ENCODE measurements around the gene FCER1G.
A peak's percentile ranks its signal among the peaks of the same experiment; 100 is the strongest.

The FCER1G gene

DNA sequence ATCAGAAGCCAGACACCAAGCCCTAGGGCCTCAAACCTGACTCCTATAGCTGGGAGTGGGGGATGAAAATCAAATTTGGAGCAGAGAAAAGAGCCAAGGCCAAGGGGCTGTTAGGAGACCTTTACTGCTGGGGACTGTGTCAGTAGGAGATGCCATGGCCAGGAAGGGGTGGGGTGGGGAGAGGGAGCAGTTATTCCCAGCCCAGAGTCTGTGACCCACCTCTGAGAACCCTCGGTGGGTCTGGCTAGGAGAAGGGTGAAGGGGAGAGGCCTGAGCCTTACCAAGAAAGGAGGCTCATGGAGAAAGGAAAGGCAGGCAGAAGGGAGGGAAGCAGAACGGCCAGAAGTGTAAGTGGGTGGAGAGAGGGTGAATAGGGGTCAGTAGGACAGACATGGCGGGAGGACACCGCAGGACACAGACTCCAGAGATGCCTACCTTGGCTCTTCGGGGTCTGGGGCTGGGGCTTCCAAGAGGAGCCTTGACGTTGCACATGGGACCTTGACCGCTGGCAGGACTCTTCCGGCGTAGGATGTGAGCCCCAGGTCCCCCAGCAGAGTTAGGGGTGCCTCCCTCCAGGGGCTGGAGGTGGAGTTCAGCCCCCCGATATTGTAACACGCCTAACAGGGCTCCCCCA lies 17.4 kb upstream of the FCER1G start:
- peaks cover 27% of the 10 kb centered on the region for H3K79me2 ChIP-seq (ENCODE audit: control insufficient read depth, insufficient read depth, low read length, unreplicated experiment)
- no peaks in the 10 kb centered on the region for H3K27me3 ChIP-seq (ENCODE audit: insufficient read depth, low read length)
- peak overlapping the region; percentile 87 for H3K4me3 ChIP-seq (ENCODE audit: low read depth, low read length)
- no peaks in the 10 kb centered on the region; the same call in 1 of the 2 replicates for H3K36me3 ChIP-seq (ENCODE audit: insufficient read depth, low read length)
- H3K4me1 ChIP-seq (ENCODE audit: control insufficient read depth, insufficient read depth, low read length, unreplicated experiment): peaks cover 71% of the 10 kb centered on the region
- peak overlapping the region; percentile 99 for H3K27ac ChIP-seq (ENCODE audit: low read depth, low read length)
- peak overlapping the region; percentile 71 for H2AFZ ChIP-seq (ENCODE audit: low read length, unreplicated experiment)

DNA sequence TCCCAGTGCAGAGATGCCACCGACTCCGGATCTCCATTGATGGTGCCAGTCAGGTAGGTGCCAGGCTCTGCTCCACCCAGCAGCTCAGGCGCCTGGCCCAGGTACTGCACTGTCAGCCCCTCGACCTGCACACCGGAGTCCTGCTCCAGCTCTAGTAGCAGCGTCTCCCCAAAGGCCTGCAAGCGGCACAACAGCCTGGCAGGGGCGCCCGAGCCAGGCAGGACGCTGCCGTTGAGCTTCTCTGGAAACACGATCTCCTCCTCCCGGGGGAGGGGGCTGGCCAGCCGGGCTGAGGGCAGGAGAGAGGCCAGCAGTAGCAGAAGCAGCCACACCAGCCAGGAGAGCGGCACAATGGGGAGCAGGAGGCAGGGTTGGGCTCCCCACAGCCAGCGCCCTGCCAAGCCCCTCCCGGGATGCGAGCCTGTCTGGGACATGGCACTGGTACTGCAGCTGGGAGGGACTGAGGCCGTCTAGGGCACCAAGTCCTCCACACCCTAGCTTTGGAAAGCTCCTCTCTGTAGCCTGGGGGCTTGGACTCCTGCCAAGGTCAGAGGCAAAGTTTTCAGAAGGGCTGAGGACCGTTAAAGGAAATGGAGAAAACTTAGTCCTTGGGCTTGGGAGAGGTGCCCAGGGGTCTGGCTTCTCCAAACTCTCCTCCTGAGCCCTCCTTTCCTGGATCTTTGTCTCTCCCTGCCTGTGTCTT lies 16.8 kb upstream of the FCER1G start:
- Histone ChIP-seq H3K4me1 (ENCODE audit: control insufficient read depth, insufficient read depth, low read length, unreplicated experiment) (peaks cover 75% of the 10 kb centered on the region), H2AFZ (ENCODE audit: low read length, unreplicated experiment) (no peak overlapping the region), H3K4me3 (ENCODE audit: low read depth, low read length) (peak overlapping the region; percentile 87), H3K79me2 (ENCODE audit: control insufficient read depth, insufficient read depth, low read length, unreplicated experiment) (peaks cover 34% of the 10 kb centered on the region), H3K27ac (ENCODE audit: low read depth, low read length) (peak overlapping the region; percentile 99), H3K27me3 (ENCODE audit: insufficient read depth, low read length) (no peaks in the 10 kb centered on the region), H3K36me3 (ENCODE audit: insufficient read depth, low read length) (no peaks in the 10 kb centered on the region; the same call in 1 of the 2 replicates)

DNA sequence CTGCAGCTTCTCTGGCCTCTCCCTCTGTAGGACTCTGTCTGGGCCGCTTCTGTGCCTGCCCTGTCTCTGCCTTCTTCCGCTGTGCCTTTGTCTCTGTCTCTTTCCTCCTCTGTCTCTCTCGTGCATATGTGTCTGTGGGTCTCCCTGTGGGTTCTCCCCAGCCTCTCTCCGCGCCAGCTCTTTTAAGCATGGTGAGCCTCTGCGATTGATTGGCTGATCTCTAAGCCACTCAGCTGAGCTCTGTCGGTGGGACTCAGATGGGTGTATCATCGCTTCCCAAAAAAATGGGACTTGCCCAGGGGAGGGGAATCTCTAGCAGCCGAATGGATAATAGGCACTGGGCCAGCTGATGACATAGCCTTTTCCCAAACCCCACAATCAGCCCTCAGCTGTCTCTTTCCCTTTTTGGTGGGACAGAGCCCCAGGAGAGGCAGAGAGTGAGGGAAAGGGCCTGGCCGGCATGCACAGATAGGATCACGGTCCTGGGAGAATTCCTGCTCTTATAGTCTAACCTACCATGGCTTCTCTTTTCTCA lies 16.1 kb upstream of the FCER1G start, which contains the start of gene ADAMTS4:
Gene ADAMTS4, minus strand, starts transcription at position 158 of the 535 bp plus-strand sequence. CDS start 427 bp downstream, outside the sequence.
- H2AFZ ChIP-seq (ENCODE audit: low read length, unreplicated experiment): peak within 1 kb of the TSS; percentile 63
- peak within 1 kb of the TSS; percentile 87 for H3K4me3 ChIP-seq (ENCODE audit: low read depth, low read length)
- H3K27ac ChIP-seq (ENCODE audit: low read depth, low read length): peak within 1 kb of the TSS; percentile 99
- peaks cover 75% of the 10 kb centered on the region for H3K4me1 ChIP-seq (ENCODE audit: control insufficient read depth, insufficient read depth, low read length, unreplicated experiment)
- no peaks in the 10 kb centered on the region for H3K27me3 ChIP-seq (ENCODE audit: insufficient read depth, low read length)
- peaks cover 40% of the 10 kb centered on the region for H3K79me2 ChIP-seq (ENCODE audit: control insufficient read depth, insufficient read depth, low read length, unreplicated experiment)
- H3K36me3 ChIP-seq (ENCODE audit: insufficient read depth, low read length): peaks cover 6% of the 10 kb centered on the region; the same call in 1 of the 2 replicates

DNA sequence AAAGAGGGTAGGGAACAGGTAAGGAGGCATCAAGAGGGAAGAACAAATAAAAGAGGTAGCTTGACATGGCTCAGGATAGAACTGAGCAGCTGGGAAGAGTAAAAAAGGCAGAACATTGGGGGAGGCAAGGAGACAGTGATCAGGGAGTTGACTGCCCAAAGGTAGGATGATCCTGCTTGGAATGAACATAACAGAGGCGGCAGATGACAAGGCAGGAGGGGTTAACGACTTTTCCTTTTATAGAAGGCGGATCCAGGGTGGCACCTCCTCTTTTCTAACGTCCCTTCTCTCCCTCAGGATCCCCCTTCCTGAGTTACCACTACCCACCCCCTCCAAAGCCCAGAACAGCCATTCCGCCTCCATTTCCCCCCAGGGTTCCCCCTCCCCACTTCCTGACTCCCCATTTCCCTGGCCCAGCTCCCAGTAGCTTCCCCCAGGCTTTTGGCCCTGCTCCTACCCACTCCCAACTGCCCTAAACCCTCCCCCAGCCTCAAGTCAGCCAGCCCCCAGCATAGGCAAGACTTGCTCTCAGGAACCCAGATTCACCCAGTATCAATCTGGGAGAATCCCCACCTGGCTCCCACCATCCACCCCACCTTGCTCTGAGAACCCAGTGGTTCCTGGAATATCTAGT lies 15.5 kb upstream of the FCER1G start:
- Histone ChIP-seq H3K36me3 (ENCODE audit: insufficient read depth, low read length) (peaks cover 11% of the 10 kb centered on the region; the same call in 1 of the 2 replicates), H2AFZ (ENCODE audit: low read length, unreplicated experiment) (peak overlapping the region; percentile 63), H3K4me3 (ENCODE audit: low read depth, low read length) (peak overlapping the region; percentile 55), H3K27me3 (ENCODE audit: insufficient read depth, low read length) (no peaks in the 10 kb centered on the region), H3K4me1 (ENCODE audit: control insufficient read depth, insufficient read depth, low read length, unreplicated experiment) (peaks cover 74% of the 10 kb centered on the region), H3K79me2 (ENCODE audit: control insufficient read depth, insufficient read depth, low read length, unreplicated experiment) (peaks cover 46% of the 10 kb centered on the region), H3K27ac (ENCODE audit: low read depth, low read length) (peak overlapping the region; percentile 99)

DNA sequence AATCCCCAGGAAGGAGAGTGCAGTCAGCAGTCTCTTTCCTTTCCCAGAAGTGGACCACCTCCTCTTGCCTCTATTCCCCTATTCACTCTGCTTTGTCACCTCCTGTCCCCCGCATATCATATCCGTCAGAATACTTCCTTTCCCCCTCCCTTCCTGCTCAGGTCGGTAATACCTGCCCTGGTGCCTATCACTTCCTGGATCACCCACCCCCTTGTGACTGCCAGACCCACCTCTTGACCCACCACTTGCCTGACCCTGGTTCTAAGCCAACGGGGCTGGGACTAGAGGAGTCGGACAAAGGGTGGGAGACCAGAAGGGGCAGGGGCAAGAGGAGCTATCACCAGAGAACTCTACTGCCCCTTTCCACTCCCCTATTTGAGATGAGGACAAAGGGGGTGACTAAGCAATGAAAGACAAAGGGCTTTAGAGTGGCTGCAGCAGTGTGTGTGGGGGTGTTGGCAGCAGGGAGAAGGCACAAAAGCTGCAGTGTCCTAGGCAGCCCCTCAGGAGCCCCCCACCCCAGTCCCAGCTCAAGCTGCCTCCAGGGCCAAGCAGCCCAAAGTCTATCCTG lies 14.6 kb upstream of the FCER1G start:
- Histone ChIP-seq H3K4me1 (ENCODE audit: control insufficient read depth, insufficient read depth, low read length, unreplicated experiment) (peaks cover 70% of the 10 kb centered on the region), H3K27me3 (ENCODE audit: insufficient read depth, low read length) (no peaks in the 10 kb centered on the region), H3K27ac (ENCODE audit: low read depth, low read length) (peak overlapping the region; percentile 99), H3K36me3 (ENCODE audit: insufficient read depth, low read length) (peaks cover 11% of the 10 kb centered on the region; the same call in 1 of the 2 replicates), H2AFZ (ENCODE audit: low read length, unreplicated experiment) (no peak overlapping the region), H3K4me3 (ENCODE audit: low read depth, low read length) (no peak overlapping the region), H3K79me2 (ENCODE audit: control insufficient read depth, insufficient read depth, low read length, unreplicated experiment) (peaks cover 52% of the 10 kb centered on the region)

DNA sequence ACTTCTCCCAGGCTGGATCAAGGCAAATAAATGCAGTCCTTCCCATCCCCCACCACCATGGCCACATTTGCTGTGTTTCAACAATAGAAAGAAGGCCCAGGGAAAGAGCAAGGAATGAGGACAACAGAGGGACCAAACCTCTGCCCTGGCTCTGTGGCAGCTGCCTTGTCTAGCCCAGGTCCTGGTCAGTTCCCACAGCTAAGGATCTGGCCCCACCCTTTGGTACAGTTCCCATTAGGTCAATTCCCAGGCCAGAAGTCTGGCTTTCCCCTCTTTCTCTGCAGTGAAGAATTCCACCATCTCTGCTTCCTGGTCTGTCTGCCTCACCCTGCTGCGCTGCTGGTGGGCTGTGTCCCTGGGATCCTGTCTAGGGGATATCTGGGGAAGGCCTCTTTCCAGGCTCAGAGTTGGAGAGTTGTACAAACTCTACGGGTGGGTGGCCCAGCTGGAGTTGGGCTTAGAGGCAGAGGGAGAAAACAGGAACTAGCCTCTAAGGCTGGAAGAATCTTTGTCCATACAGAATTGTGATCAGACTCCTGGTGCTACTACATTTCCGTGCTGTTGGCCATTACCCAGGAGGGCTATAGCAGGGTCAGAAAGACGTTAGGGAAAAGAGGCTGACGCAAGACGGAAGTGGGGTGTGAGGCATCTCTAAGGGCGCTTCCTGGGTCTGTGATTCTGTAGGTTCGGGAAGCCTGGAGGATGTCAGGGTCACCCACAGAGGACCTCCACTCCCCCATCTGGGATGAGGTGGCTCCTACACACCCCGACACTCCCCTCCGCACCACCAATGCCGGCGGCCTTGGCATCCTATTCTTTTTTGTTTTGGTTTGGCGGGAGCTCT lies 13.9 kb upstream of the FCER1G start:
- H3K27ac ChIP-seq (ENCODE audit: low read depth, low read length): peak overlapping the region; percentile 99
- H2AFZ ChIP-seq (ENCODE audit: low read length, unreplicated experiment): peak overlapping the region; percentile 64
- peak overlapping the region; percentile 95 for H3K4me3 ChIP-seq (ENCODE audit: low read depth, low read length)
- peaks cover 69% of the 10 kb centered on the region for H3K4me1 ChIP-seq (ENCODE audit: control insufficient read depth, insufficient read depth, low read length, unreplicated experiment)
- H3K36me3 ChIP-seq (ENCODE audit: insufficient read depth, low read length): peaks cover 11% of the 10 kb centered on the region; the same call in 1 of the 2 replicates
- peaks cover 54% of the 10 kb centered on the region for H3K79me2 ChIP-seq (ENCODE audit: control insufficient read depth, insufficient read depth, low read length, unreplicated experiment)
- no peaks in the 10 kb centered on the region for H3K27me3 ChIP-seq (ENCODE audit: insufficient read depth, low read length)

DNA sequence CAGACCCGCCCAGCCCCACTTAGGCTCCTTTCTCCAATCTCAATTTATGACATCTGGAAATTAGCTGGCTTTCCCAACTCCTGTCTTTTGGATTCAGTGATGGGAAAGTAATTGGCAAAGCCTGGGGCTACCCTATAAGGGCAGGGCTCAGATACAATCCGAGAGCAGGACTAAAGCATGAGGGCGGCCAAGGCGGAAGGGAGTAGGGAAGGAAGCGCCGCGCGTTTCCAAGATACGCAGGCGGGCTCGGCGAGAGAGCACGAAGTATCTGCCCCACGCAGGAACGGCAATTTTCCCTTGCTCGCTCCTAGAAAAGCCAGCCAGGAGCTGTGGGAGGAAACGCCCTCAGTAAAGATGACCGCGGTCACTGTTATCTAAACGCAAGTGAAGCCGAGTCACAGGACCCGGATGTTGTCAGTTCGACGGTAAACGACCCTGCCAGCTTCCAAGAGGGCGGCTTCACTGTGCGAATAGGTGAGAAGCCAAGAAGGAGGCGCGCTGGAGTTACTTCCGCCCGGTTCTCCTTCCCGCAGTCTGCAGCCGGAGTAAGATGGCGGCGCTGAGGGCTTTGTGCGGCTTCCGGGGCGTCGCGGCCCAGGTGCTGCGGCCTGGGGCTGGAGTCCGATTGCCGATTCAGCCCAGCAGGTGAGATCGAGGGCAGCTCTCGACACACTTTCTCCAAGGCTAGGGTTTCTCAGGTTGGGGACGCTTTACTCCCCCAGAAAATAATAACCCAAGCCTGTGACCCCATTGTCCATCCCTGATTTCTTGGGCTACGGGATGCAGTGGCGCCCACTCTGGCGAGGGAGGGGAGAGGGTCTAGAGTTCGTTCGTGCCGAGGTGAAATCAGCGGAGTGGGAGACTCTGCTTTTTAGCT lies 13.0 kb upstream of the FCER1G start, which contains the start of gene NDUFS2:
Gene NDUFS2, plus strand, starts transcription at position 532 of the 877 bp plus-strand sequence. Its CDS starts 19 bp downstream, at position 551.
- H2AFZ ChIP-seq (ENCODE audit: low read length, unreplicated experiment): peak within 1 kb of the TSS; percentile 64
- H3K4me1 ChIP-seq (ENCODE audit: control insufficient read depth, insufficient read depth, low read length, unreplicated experiment): peaks cover 69% of the 10 kb centered on the region
- peaks cover 45% of the 10 kb centered on the region for H3K79me2 ChIP-seq (ENCODE audit: control insufficient read depth, insufficient read depth, low read length, unreplicated experiment)
- peaks cover 11% of the 10 kb centered on the region; the same call in 1 of the 2 replicates for H3K36me3 ChIP-seq (ENCODE audit: insufficient read depth, low read length)
- H3K4me3 ChIP-seq (ENCODE audit: low read depth, low read length): peak within 1 kb of the TSS; percentile 95
- peak within 1 kb of the TSS; percentile 99 for H3K27ac ChIP-seq (ENCODE audit: low read depth, low read length)
- H3K27me3 ChIP-seq (ENCODE audit: insufficient read depth, low read length): no peaks in the 10 kb centered on the region

DNA sequence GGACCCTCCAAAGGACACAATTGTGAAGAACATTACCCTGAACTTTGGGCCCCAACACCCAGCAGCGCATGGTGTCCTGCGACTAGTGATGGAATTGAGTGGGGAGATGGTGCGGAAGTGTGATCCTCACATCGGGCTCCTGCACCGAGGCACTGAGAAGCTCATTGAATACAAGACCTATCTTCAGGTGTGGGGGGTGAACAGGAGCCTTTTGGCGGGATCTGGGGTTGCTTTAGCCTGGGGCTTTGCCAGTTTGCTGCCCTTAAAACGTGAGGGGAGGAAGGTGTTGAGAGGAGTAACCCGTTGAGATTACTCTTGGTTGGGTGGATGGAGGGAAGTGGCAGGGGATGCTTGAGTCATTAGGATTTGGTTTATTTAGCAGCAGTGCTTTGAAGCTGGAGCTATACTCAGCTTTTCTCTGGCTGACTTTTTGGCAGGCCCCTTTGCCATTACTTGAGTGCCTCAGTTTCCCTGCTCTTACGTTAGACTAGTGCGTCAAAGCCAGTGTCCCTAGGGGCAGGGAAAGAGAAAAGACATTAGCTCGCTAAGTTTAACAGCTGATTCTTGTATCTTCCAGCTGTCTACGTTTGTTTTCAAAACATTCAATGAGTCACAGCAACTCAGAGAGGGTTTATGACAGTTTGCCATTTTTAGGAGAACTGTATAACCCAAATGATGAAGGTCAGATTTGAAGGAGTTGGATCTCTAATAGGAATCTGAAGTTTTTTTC lies 8.5 kb upstream of the FCER1G start:
- peaks cover 36% of the 10 kb centered on the region for H3K79me2 ChIP-seq (ENCODE audit: control insufficient read depth, insufficient read depth, low read length, unreplicated experiment)
- H3K4me1 ChIP-seq (ENCODE audit: control insufficient read depth, insufficient read depth, low read length, unreplicated experiment): peaks cover 34% of the 10 kb centered on the region
- peak overlapping the region; percentile 84 for H3K27ac ChIP-seq (ENCODE audit: low read depth, low read length)
- H3K36me3 ChIP-seq (ENCODE audit: insufficient read depth, low read length): peaks cover 22% of the 10 kb centered on the region
- no peaks in the 10 kb centered on the region for H3K27me3 ChIP-seq (ENCODE audit: insufficient read depth, low read length)
- H3K4me3 ChIP-seq (ENCODE audit: low read depth, low read length): no peak overlapping the region
- no peak overlapping the region for H2AFZ ChIP-seq (ENCODE audit: low read length, unreplicated experiment)
